ENCODE data around the gene LEPR.

LEPR gene

GRCh38 chr1:65409314-65409713 lies 11.2 kb upstream of the LEPR start:
- DNase-seq (ENCODE audit: low read depth), result no peak
- TF ChIP-seq, protein P1, sequence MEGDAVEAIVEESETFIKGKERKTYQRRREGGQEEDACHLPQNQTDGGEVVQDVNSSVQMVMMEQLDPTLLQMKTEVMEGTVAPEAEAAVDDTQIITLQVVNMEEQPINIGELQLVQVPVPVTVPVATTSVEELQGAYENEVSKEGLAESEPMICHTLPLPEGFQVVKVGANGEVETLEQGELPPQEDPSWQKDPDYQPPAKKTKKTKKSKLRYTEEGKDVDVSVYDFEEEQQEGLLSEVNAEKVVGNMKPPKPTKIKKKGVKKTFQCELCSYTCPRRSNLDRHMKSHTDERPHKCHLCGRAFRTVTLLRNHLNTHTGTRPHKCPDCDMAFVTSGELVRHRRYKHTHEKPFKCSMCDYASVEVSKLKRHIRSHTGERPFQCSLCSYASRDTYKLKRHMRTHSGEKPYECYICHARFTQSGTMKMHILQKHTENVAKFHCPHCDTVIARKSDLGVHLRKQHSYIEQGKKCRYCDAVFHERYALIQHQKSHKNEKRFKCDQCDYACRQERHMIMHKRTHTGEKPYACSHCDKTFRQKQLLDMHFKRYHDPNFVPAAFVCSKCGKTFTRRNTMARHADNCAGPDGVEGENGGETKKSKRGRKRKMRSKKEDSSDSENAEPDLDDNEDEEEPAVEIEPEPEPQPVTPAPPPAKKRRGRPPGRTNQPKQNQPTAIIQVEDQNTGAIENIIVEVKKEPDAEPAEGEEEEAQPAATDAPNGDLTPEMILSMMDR (IDR thresholded peaks at IDR 0.05; ENCODE audit: control insufficient read depth, insufficient read depth, low read depth, low read length, missing control alignments), result no peak
- no peak overlapping the region for H3K4me3 ChIP-seq (ENCODE audit: control insufficient read depth, low read depth, low read length)

DNA sequence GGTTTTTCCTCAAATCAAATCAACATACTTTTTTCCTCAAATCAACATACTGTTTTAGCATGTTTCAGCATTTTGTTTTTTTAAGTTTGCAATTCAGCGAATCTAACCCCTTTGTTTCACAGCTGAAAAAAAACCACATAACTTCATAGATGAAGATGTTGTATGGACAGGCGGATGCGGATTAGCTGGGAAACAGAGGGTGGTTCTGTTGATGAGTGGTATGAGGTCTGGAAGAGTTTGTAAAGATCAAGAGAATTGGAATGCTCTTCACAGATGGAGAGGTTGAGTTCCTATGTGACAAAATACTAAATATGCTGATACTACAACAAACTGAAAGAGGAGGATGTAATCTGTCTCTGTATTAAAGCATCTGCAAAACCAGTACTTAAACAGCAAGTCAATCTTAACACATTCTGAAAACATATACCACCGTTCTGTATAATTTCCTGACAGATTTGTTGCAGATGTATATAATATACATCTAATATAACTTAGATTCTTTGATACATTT lies 10.6 kb upstream of the LEPR start:
- H3K4me3 ChIP-seq (ENCODE audit: control insufficient read depth, low read depth, low read length), result no peak overlapping the region
- TF ChIP-seq, protein P1 (IDR thresholded peaks at IDR 0.05; ENCODE audit: control insufficient read depth, insufficient read depth, low read depth, low read length, missing control alignments), result no peak
- DNase-seq (ENCODE audit: low read depth), result no peak

GRCh38 chr1:65412256-65412983 lies 8.0 kb upstream of the LEPR start:
- no peak overlapping the region for H3K4me3 ChIP-seq (ENCODE audit: control insufficient read depth, low read depth, low read length)
- no peak for DNase-seq (ENCODE audit: low read depth)
- TF ChIP-seq, protein P1 (IDR thresholded peaks at IDR 0.05; ENCODE audit: control insufficient read depth, insufficient read depth, low read depth, low read length, missing control alignments), result no peak

GRCh38 chr1:65412984-65413375 lies 7.5 kb upstream of the LEPR start:
- TF ChIP-seq, protein P1 (IDR thresholded peaks at IDR 0.05; ENCODE audit: control insufficient read depth, insufficient read depth, low read depth, low read length, missing control alignments), result no peak
- H3K4me3 ChIP-seq (ENCODE audit: control insufficient read depth, low read depth, low read length), result no peak overlapping the region
- DNase-seq (ENCODE audit: low read depth), result no peak

- TF ChIP-seq, protein P1 (IDR thresholded peaks at IDR 0.05; ENCODE audit: control insufficient read depth, insufficient read depth, low read depth, low read length, missing control alignments), result no peak
- no peak overlapping the region for H3K4me3 ChIP-seq (ENCODE audit: control insufficient read depth, low read depth, low read length)
These were observed 5.9 kb upstream of the LEPR start for GRCh38 chr1:65414538-65414937.

GRCh38 chr1:65416767-65417166 lies 3.7 kb upstream of the LEPR start:
- no peak overlapping the region for H3K4me3 ChIP-seq (ENCODE audit: control insufficient read depth, low read depth, low read length)
- no peak for DNase-seq (ENCODE audit: low read depth)
- TF ChIP-seq, protein P1 (IDR thresholded peaks at IDR 0.05; ENCODE audit: control insufficient read depth, insufficient read depth, low read depth, low read length, missing control alignments), result no peak

More at GRCh38 chr1:65414538-65414937, 5.9 kb upstream of the LEPR start:
- no peak for DNase-seq (ENCODE audit: low read depth)
